Activated T-helper 1 cell treated with anti-CD3 and anti-CD28 coated beads, Interleukin-2, amount 50 U/mL, for 16 hours (primary cell): ENCODE data around the gene SPIN1.
"Not testable (repeated sequence)": the region's sequence is repeated elsewhere in the genome, so short reads cannot be mapped to it uniquely, and the experiment has no call there.

ENCODE experiments used
- DNase-seq, 2 donors: peaks; one replicate each; pipeline ENCODE4 v3.0.0-alpha.2; 2020; ENCODE audit warnings: low read depth in 1 of 2, low spot score in 1 of 2

SPIN1 gene

DNA sequence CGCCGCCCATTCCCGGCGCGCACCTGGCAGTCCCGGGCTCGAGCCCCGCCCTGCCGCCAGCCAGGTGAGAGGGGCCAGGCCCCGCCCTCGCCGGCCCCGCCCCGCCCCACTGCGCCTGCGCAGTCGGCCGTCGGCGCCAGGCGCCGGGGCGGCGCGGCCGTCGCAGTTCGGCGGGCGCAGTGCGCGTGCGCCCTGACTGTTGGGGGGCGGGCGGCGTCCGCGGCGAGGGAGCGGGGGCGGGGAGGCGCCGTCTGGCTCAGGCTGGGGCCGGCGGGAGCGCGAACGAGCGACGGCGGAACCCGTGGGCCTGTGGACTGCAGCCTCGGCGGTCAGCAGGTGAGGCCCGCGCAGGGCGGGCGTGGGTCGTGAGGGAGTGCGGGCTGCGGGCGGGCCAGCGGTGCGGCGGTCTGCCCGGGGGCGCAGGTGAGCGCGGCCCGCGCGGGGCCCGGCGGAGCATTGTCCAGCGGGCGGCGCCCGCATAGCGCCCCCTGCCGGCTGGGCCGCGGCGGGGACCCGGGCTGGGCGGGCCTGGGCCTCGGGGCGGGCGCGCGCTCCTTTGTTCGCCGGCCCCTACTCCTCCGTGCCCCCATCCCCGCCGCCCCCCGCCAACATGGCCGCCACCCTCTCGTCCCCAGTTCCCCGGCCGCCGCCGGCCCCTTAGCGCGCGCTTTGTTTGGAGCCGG is at the start of gene SPIN1:
Gene SPIN1 (plus strand): TSS at position 242 of the 683 bp plus-strand sequence. CDS start 38,096 bp downstream, outside the sequence.
- peak; percentile 70 to 82 for DNase-seq

DNA sequence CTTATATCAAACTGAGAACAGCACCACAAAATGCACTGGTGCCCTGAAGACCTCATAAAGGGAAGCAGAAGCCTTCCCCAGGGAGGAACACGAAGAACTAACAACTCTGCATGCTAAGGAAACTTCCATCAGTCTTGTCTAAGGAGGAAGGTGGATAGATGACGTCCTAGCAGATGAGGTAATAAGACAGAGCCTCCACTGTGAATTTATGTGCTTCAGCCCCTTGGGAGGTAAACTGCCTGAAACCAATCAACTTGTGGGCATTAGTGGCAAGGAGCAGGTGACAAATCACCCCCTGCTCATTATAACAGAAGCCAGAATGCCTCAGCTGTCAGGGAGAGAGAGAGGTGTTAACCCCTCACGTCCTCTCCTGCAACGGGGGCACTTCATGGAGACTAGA is 48.9 kb upstream of the SPIN1 start:
- no peak for DNase-seq

DNA sequence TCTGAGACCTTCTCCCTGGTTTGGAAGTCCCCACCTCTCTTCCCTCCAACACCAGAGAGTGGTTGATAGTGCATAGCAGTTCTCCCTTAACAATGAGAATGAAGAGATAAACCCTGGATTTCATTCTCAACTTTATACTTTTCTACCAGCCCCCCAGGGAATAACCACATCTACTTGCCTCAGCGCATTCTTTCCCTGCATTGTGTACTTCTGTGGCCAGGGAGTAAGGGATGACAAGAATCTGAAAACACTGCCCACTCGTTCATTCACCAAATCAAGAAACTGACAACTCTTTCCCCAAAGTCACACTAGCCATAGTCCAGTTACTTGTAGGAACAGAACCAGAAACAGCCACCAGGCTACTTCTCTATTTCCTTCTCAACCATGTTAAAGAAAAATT is 46.0 kb upstream of the SPIN1 start:
- DNase-seq = no peak

DNA sequence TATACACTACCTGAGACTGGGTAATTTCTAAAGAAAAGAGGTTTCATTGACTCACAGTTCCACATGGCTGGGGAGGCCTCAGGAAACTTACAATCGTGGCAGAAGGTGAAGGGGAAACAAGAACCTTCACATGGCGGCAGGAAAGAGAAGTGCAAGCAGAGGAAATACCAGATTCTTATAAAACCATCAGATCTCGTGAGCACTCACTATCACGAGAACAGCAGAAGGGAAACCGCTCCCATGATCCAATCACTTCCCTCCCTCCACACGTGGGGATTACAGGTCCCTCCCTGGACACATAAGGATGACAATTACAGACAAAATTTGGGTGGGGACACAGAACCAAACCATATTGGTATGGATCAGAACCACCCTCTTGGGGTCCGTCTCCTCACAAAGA is 44.2 kb upstream of the SPIN1 start:
- DNase-seq = no peak

DNA sequence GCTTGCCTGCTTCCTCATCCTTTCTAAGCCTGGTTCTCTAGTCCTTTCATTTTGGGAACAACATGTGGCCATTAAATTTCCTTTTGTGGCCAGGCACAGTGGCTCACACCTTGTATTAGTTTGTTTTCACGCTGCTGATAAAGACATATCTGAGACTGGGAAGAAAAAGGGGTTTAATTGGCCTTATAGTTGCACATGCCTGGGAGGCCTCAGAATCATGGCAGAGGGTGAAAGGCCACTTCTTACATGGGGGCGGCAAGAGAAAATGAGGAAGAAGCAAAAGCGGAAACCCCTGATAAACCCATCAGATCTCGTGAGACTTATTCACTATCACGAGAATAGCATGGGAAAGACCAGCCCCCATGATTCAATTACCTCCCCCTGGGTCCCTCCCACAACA is 37.9 kb upstream of the SPIN1 start:
- not testable (repeated sequence) for DNase-seq

DNA sequence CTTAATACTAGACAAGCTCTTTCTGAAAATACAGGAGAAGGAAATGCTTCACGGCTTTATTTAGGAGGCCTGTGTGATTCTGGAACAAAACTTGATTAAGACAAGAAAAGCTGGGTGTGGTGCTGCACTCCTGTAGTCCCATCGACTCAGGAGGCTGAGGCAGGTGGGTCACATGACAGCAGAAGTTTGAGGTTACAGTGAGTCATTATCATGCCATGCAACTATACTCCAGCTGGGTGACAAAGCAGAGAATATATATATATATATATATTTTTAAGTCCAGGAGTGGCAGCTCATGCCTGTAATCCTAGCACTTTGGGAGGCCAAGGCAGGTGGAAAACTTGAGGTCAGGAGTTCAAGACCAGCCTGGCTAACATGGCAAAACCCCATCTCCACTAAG is 33.1 kb upstream of the SPIN1 start:
- no peak for DNase-seq

DNA sequence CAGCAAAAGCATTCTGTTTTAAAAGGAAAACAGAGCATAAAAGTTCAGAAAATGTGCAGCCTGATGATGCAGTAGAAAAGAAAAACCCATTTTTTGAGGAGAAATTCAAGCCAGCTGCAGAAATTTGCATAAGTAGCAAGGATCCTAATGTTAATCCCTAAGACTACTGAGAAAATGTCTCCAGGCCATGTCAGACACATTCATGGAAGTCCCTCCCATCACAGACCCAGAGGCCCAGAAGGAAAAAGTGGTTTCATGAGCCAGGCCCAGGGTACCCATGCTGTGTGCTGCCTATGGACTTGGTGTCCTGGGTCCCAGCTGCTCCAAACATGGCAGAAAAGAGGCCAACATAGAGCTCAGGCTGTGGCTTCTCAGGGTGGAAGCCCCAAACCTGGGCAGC is 31.0 kb upstream of the SPIN1 start:
- not testable (repeated sequence) for DNase-seq

DNA sequence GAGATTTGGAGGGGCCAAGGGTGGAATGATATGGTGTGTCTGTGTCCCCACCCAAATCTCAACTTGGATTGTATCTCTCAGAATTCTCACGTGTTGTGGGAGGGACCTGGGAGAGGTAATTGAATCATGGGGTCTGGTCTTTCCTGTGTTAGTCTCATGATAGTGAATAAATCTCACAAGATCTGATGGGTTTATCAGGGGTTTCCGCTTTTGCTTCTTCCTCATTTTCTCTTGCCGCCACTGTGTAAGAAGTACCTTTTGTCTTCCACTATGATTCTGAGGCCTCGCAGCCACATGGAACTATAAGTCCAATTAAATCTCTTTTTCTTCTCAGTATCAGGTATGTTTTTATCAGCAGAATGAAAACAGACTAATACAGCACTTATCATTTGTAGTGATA is 29.5 kb upstream of the SPIN1 start:
- no peak for DNase-seq

DNA sequence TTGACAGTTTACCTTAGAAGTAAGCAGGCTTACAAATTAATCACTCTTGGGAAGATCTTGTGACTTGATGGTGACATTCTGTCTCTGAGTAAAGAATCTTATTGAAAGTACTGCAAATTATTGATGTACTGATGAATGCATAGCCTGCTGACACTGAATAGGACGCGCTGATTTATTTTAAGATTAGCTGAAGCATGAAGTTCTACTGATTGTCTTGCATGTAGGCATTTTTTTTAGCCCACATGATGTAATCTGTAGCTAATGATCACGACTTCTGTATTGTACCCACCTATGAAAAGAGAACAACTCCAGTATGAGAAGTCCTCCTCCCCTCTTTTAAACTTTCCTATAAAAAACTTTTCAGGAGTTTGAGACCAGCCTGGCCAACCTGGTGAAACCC is 28.3 kb upstream of the SPIN1 start:
- no peak for DNase-seq

DNA sequence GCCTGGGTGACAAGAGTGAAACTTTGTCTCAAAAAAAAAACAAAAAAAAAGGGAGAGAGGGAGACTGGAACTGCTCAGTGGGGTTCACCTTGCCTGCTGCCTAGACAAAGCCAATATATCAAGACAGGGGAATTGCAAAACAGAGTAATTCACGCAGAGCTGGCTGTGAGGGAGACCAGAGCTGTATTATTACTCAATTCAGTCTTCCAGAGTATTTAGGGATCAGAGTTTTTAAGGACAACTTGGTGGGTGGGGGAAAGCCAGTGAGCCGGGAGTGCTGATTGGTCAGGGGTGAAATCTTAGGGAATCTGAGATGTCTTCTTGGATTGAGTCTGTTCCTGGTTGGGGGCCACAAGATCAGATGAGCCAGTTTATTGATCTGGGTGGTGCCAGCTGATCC is 25.6 kb upstream of the SPIN1 start:
- DNase-seq = no peak

DNA sequence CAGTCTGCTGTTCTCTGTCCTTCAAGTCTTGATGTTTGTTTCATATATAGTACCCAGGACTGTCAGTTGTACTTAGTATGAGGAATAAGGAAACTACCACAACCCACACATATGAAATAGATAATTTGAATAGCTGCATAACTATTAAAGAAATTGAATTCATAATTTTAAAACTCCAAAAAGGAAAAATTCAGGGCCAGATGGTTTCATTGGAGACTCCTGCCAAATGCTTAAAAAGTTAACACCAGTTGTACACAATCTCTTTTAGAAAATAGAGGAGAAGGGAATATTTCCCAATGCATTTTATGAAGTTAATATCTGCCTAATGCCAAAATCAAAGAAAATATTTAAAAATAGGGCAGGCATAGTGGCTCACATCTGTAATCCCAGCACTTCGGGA is 24.6 kb upstream of the SPIN1 start:
- no peak for DNase-seq

DNA sequence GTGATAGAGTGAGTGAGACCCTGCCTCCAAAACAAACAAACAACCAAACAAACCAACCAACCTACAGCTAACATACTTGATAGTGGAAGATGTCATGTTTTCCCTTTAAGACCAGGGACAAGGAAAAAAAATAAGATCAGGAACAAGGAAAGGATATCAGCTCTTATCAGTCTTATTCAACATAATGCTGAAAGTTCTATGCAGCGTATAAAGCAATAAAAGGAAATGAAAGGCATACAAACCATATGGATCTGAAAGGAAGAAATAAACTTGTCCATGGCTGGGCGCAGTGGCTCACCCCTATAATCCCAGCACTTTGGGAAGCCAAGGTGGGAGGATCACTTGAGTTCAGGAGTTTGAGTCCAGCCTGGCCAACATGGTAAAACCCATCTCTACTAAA is 23.5 kb upstream of the SPIN1 start:
- no peak for DNase-seq

DNA sequence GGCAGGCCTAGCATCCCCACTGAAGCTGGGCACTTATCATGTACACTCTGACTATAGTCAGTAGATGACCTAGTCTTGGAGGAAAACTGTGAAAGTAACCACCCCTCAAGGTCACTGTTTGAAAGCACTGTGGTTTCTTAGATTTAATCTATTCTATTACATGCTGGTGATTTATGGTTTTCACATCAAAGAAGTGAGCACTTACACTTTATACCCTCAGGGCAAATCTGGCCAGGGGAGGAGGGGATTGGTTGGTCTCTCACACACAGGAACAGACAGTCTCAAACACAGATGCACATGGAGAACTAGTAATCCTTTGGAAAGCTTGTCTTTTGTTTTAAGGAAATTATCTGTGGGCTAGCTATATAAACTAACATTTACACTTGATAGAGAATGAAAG is 17.9 kb upstream of the SPIN1 start:
- DNase-seq = no peak

DNA sequence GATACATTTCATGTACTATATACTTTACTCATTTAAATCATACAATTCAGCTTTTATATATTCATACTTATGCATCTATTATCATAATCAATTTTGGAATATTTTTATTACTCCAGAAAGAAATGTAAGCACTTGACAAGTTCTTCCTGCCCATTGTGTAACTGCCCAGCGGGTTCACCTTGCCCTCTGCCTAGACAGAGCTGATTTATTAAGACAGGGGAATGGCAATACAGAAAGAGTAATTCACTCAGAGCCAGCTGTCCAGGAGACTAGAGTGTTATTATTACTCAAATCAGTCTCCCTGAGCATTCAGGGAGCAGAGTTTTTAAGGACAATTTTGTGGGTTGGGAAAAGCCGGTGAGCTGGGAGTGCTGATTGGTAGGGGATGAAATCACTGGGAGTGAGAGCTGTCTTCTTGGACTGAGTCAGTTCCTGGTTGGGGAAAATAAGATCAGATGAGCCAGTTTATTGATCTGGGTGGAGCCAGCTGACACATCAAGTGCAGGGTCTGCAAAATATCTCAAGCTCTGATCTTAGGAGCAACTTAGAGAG is 16.1 kb upstream of the SPIN1 start:
- DNase-seq = no peak

DNA sequence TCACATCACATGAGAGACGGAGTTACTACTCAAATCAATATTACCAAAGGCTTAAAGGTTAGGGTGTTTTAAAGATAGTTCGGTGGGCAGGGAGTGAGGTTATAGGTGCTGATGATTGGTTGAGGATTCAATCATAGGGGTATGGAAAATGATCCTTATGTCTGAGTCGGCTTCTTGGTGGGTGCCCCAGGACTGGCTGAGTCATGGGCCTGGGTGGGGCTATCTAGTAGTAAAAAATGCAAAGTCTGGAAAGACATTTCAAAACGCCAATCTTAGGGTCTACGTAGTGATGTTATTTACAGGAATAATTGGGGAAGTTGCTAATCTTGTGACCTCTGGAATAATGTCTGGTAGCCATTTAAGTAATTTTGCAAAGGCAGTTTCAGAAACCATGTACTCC is 15.2 kb upstream of the SPIN1 start:
- no peak for DNase-seq

DNA sequence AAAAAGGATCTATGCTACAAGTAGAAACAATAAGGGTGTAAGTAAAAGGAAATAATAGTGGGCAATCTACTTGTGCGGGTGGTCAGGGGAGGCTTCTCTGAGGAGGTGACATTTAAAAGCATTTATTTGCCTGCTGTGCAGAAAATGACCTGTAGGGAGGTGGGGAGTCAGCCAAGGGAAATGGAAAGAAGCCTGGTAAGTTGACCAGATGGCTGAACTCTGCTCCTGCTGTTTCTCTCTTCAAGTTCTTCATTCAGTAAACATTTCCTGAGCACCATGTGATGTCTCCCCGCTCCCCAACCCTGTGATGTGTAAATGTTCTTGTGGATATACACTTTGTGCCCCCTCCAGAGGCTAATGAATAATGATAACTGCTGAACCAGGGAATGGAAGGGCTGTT is 9.9 kb upstream of the SPIN1 start:
- no peak for DNase-seq

DNA sequence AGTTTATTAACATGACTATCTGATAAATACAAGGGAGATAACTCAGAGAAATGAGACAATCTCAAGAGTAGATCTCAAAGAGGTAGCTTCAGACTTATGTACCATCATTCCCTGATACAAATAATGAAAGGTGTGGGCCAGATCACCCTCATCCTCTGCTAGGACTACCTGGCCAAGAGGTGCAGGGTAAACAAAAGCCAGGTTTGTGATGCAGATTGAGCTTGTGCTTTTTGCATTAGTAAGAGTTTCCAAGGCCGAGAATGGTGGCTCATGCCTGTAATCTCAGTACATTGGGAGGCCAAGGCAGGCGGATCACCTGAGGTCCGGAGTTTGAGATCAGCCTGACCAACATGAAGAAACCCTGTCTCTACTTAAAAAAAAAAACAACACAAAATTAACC is 8.9 kb upstream of the SPIN1 start:
- no peak for DNase-seq

DNA sequence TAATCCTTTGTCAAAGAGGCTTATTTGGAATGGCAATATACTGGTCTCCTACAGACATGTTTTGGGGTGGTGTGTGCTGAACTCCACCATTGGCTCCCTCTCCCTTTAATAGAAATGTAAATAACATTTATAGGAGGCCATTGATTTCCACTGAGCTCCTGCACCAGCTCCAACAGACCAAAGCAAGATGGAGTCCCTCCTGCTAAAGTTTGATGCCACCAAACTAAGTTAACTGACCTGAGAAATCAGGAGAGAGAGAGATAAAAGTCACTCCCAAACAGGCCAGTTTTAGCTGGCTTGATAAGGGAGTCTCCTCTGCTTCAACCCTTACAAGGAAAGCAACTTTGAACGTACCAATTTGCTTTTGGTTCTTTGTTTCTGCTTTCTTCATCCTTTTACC is 8.1 kb upstream of the SPIN1 start:
- no peak for DNase-seq

DNA sequence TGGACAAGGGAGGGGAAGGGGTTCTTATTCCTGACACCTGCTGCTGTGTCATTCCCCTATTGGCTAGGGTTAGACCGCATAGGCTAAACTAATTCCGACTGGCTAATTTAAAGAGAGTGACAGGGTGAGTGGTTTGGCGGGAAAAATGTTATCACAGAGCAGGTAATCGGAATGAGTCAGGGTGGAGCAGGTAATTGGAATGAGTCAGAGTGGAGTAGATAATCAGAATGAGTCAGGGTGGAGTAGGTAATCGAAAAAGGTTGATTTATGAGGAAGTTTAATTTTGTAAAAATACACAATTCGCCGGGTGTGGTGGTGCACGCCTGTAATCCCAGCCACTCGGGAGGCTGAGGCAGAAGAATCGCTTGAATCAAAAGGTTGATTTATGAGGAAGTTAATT is 6.9 kb upstream of the SPIN1 start:
- DNase-seq = not testable (repeated sequence)

DNA sequence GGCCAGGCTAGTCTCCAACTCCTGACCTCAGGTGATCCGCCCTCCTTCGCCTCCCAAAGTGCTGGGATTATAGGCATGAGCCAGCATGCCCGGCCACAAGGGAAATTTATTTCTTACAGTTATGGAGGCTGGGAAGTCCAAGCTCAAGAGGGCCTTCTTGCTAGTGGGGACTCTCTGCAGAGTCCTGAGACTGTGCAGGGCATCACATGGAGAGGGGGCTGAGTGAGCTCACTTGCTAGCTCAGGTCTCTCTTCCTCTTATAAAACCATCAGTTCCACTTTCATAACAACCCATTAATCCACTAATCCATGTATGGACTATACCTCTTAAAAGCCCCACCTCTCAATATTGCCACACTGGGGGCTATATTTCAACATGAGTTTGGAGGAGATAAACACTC is 5.1 kb upstream of the SPIN1 start:
- DNase-seq = no peak

DNA sequence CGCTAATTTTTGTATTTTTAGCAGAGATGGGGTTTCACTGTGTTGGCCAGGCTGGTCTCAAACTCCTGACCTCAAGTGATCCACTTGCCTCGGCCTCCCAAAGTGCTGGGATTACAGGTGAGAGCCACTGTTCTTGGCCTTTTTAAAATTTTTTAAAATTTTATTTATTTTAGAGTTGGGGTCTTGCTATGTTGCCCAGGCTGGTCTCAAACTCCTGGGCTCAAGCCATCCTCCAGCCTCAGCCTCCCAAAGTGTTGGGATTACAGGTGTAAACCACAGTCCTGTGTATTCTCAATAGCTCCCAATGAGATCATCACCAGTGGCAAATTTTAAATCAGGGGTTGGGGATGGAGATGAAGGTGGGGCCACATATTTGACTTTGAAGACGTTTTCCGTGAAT is 2.1 kb upstream of the SPIN1 start:
- DNase-seq = not testable (repeated sequence)

DNA sequence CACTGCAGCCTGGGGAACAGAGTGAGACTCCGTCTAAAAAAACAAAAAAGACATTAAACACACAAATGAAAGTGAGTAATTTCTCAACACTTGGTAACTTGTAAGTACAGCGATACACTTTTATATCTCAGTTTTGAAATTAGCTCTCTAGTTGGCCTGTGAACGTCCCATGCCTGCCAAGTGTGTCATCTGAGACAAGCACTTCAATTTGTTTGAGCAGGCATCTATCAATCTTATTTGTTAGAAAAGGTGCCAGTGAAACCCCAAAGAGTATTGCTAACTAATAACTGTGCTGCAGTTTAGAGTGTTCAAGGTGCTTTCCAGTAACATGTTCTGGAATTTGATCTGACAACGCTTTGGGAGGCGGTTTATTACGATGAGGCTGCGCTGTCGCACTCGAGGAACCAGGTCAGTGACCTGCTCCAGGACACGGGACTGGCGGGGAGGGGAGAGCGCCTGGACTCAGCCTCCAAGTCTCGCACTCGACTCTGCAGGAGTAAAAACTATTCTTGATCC is 1.1 kb upstream of the SPIN1 start:
- DNase-seq = no peak

DNA sequence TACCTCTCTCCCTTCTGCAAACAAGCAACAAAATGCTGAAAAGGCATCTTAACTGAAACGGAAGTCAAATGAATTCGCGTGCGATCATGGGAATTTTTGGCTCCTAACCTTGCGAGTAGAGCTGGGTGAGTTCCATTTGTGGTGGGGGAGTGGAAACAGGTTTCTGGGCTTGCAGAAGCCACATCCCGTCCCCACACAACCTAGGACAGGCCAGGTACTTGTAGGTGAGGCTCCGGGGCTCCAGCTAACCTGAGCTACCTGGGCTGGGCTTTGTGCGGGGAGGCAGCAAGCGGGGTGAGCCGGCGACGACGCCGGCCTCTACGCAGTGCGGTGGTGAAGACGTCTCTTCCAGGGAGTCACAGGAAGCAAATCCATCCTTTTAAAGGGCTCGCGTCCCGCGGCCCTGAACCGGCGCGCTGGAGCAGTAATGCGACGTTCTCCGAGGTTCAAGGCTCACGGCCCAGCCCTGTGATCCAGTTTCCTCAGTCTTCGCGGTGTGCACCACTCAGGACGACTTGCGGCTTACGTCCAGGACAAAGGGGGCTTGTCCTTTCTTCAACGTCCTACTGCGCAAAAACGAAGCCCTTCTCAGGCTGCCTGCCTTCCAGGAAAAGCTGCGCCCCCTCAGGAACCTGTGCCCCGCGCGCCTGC is 567 bp upstream of the SPIN1 start:
- DNase-seq = peak; percentile 16 to 19
